Stimulated activated CD4-positive, alpha-beta T cell treated with anti-CD3 and anti-CD28 coated beads, Interleukin-4, amount 100 ng/mL, for 4 hours (primary cell): Measurements from ENCODE around the gene PSMB7.
"Not testable (repeated sequence)": the region's sequence is repeated elsewhere in the genome, so short reads cannot be mapped to it uniquely, and the experiment has no call there.

ENCODE experiments used
- DNase-seq, 2 experiments: peaks; one replicate each; pipeline ENCODE4 v3.0.0-alpha.2; 2020

PSMB7 gene

GRCh38 chr9:124442826-124443225 is 27.6 kb upstream of the PSMB7 start:
- DNase-seq = no peak

DNA sequence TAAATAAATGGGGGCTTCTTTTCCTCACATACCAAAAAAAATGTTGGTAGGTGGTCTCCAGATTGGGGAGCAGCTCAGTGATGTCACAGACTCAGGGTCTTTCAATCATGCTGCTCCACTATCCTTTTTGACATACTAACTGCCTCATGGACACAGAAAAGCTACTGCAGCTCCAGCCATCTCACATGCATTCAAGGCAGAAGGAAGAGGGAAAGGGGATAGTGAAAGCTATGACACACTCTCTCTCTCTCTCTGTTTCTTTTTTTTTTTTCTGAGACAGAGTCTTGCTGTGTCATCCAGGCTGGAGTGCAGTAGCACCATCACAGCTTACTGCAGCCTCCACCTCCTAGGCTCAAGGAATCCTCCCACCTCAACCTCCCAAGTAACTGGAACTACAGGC is 27.1 kb upstream of the PSMB7 start:
- DNase-seq = no peak

DNA sequence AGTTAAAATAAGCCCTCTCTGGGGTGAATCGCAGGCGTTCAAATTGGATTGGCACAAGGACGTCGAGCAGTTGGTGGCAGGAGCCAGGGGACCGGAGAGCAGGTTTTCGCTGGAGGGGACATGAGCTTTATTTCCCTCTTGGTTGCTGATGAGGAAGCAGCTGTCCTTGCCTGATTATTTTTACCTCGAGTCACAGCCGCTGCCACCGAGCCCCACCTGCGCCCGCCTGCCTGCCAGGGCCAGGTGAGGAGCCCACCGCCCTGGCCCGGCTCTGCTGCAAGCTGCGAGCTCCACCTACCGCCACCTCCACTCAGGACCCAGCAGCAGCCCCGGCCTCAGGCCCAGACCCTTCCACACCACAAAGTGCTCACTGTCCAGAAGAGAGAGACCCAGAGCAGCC is 26.0 kb upstream of the PSMB7 start:
- DNase-seq = no peak

GRCh38 chr9:124440786-124441185 is 25.5 kb upstream of the PSMB7 start:
- no peak for DNase-seq

DNA sequence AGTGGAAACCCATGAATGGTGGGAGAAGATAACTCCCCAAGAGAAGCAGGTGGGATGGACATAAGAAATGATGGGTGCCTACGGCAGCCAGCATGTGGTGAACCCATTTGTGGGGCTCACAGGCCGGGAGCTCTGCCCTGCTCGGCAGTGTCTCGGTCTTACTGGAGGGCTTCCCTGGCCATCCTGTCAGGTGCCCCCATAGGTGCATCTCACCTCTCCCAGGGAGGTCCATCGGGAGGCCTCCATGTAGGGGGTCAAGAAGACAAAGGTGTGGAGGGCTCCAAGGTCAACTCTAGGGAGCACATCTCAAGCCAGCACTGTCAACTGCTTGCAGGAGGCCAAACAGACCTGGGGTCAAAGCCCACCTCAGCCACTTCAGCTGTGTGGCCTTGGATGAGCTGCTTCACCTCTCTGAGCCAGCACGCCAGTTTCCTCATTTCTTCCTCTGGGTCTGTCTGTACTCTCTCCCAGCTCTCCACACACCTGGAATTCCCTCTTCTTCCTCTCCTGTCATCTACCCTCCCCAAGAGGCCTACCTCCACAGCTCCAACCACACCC is 24.5 kb upstream of the PSMB7 start:
- DNase-seq = no peak

DNA sequence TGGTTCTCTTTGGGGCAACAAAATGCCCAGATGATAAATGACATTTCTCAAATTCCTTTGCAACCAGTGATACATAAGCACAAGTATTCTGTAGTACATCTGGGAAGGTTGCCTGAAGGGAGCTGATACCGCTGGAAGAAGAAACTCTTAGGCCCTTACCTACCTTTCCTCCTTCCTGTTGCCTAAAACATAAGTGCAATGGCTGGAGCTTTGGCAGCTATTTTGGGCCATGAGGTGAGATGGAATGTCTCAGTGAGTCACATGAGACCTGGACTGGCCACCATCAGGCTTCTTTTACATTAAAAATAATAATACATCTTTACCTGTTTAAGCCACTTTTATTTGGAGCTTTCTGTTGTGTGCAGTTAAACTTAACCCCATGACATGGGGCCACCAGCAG is 23.8 kb upstream of the PSMB7 start:
- no peak for DNase-seq

GRCh38 chr9:124438091-124438490 is 22.8 kb upstream of the PSMB7 start:
- no peak for DNase-seq

DNA sequence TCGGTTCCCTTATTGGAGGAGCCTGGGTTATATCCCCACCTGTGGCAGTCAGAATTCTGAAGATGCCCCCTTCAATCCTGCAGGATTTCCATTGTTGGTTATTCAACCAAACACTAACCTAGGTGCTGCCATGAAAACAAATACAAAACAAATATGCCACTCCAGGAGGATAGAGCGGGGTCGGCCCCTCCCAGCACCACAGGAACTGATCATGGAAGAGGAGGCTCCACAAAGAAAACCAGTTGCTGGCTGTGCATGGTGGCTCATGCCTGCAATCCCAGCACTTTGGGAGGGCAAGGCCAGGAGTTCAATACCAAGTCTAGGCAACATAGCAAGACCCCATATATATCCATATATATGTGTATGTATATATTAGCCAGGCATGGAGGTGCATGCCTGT is 21.8 kb upstream of the PSMB7 start:
- no peak for DNase-seq

GRCh38 chr9:124436320-124436719 is 21.1 kb upstream of the PSMB7 start:
- DNase-seq = no peak

- no peak for DNase-seq
Measured at GRCh38 chr9:124429530-124429867, 14.3 kb upstream of the PSMB7 start.

DNA sequence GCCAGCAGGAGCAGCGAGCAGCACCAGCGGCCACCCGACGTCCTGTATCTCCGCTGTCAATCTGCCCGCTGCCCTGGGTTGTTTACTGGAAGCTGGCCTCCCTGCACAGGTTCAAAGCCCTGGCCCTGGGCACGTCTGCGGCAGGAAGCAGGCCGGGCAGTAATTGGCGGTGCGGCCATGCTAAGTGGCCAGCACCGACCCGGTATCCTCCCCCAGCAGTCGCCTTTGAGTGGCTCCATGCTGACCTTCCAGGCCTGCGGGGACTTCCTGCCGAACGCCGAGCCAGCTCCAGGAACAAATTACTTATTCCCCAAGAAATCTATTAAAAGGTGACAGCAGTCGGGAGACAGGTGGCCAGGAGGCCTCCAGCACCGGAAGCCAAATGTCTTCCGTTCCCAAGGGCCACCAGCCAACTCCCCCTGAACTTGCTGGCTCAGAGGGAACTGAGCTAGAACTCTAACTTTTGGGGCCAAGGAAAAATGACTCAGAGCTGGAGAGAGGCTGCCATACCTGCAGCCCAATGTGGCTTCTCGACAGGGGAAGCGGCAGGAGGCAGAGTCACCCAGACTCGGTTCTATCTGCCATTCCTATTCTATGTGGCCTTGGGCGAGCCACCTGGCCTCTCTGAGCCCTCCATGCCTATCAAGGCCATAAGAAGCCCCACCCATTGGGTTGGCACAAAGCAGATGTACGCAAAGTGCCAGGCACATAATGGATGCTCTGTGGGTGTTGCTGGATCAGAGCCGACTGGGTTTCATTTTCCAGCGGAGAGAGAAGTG is 13.7 kb upstream of the PSMB7 start:
- DNase-seq = no peak

DNA sequence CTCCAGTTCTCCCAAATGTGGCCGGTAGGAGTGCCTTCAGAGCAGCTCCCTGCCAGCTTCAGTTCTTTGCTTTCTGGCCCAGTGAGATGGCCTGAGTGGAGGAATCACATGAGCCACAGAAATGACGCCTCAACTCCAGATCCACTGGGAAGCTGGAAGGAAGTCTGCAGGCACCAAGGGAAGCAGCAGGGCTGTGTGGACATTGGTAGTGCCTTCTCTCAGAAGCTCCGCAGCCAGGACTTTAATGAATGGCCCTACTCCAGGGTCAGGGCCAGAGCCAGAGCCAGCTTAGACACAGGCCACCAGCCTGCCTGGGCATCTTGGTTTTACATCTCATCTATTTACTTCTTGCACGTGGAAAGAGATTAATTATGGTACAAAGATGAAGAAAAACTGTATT is 12.0 kb upstream of the PSMB7 start:
- no peak for DNase-seq

DNA sequence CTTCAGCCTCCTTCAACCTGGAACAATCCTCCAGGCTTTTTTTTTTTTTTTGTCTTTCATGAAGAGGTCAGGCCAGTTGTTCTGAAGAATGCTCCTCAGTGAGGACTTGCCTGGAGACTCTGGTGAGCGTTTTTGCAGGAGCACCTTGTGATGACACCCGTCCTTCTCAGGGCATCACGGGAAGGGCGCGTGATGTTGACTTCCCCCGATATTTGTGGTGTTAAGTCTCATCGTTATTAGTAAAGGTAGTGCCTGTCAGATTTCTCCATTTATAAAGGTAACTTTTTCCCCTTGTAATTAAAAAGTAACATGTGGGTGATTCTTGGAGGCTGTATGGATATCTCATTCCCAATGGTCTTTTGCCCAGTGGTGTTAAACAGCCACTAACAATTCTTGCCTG is 11.1 kb upstream of the PSMB7 start:
- no peak for DNase-seq

- DNase-seq = not testable (repeated sequence)
Measured at GRCh38 chr9:124425733-124426132, 10.5 kb upstream of the PSMB7 start.

- no peak for DNase-seq
Measured at GRCh38 chr9:124423591-124423990, 8.3 kb upstream of the PSMB7 start.

DNA sequence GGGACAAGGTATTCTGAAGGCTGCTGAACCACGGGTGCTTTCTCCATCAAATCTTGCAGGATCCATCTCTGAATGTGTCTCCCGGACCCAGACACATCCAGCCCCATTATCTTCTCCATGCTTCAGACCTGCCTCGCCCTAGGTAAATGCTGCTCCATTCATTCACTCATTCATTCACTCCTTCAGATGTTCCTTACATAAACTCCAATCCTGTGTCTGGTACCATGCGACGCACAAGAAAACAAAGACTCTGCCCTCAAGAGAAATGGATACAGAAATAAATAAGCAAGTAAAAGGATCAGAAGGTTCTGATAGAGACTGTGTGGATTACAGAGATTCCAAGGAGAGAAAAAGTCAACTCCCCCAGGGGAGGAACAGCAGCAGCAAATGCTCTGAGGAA is 7.9 kb upstream of the PSMB7 start:
- no peak for DNase-seq

- DNase-seq = no peak
Measured at GRCh38 chr9:124420991-124421543, 5.8 kb upstream of the PSMB7 start.

DNA sequence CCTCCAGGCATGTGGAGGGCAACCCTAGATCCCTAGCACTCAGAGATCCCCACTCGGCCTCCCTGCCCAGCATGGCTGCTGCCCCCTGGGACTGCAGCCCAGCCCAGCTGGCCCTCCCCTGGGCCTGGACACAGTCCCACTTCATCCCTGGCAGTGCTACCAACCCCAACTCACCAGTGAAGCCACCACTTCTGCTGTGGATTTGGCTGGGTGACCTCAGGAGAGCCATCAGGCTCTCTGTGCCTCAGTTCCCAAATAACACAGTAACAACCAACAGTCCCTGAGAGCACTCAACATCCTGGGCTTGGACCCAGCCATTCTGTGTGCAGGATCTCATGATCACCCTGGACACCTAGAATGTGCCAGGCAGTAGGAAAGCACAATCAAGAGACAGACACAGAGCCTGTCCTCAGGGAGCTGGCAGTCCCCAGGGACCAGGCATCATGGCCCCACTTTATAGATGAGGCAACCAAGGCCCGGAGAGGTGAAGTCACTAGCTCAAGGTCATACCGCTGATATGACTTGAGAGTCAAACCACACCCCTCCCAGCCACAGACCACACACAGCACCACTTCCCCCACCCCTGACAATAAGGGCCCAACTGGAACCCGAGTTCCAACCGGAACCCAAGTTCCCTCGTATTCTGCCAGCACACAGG is 4.7 kb upstream of the PSMB7 start:
- DNase-seq = no peak

GRCh38 chr9:124415852-124416484 is 726 bp upstream of the PSMB7 start:
- DNase-seq = no peak

- DNase-seq = no peak
Measured at GRCh38 chr9:124414612-124415011, 630 bp downstream of the PSMB7 start.

- DNase-seq = no peak
Measured at GRCh38 chr9:124412228-124412575, 3.0 kb downstream of the PSMB7 start.

GRCh38 chr9:124411514-124412227 is 3.6 kb downstream of the PSMB7 start:
- no peak for DNase-seq

- no peak for DNase-seq
Measured at GRCh38 chr9:124410321-124410913, 4.8 kb downstream of the PSMB7 start.
